HG02610 (cell line): Measurements from ENCODE around the gene SMIM27.
"Not testable (repeated sequence)": the region's sequence is repeated elsewhere in the genome, so short reads cannot be mapped to it uniquely, and the experiment has no call there.

ENCODE experiments used
- ATAC-seq: cut with Tn5 transposase; IDR thresholded peaks from one replicate; pipeline ENCODE4 v1.9.1; 2021; ENCODE audit warnings: mild to moderate bottlenecking, moderate library complexity; ENCODE audit not compliant: unreplicated experiment

Gene SMIM27

GRCh38 chr9:32596096-32596865 is 44.2 kb downstream of the SMIM27 start:
- ATAC-seq: peak; percentile 54

GRCh38 chr9:32596936-32597335 is 44.8 kb downstream of the SMIM27 start:
- ATAC-seq: no peak

- ATAC-seq: not testable (repeated sequence)
These were observed 46.9 kb downstream of the SMIM27 start for GRCh38 chr9:32599021-32599420.
